Ovary (tissue), 3 donors: ENCODE results near the gene OR1K1.

Source experiments
- CTCF ChIP-seq, 3 donors: fragments of 450-650 bp in 2 of 3; fragments of 200-600 bp in 1 of 3; IDR thresholded peaks; one replicate each; pipeline versions ENCODE4 v1.5.1 to v1.8.0; 2016 to 2022; ENCODE audit warnings: antibody characterized with exemption in 3 of 3, mild to moderate bottlenecking in 1 of 3
- EP300 ChIP-seq: sonication (generic); formaldehyde crosslinking; IDR thresholded peaks from one replicate; pipeline ENCODE4 v1.6.1; 2017; ENCODE audit warnings: antibody characterized with exemption
- POLR2A ChIP-seq: fragments of 450-650 bp; IDR thresholded peaks from one replicate; pipeline ENCODE4 v1.6.1; 2017; ENCODE audit warnings: antibody characterized with exemption, mild to moderate bottlenecking, moderate library complexity
- donor health status: DM: no; HTN: no; CAD: no.

GRCh38 chr9:122844137-122844536 lies 44.2 kb downstream of the OR1K1 start:
- no peak for TF ChIP-seq CTCF (IDR thresholded peaks at IDR 0.05)
- no peak for TF ChIP-seq POLR2A
- no peak for TF ChIP-seq EP300
